Neural cell (in vitro differentiated cells): ENCODE data around the gene DCN.

Experiments
- CTCF ChIP-seq: fragments of 450-650 bp; IDR thresholded peaks from 2 replicates; pipeline ENCODE4 v1.5.1; 2014; ENCODE audit warnings: antibody characterized with exemption, mild to moderate bottlenecking, moderate library complexity; ENCODE audit not compliant: poor library complexity, severe bottlenecking
- POLR2AphosphoS5 ChIP-seq: IDR thresholded peaks from 2 replicates; pipeline ENCODE4 v1.6.1; 2012
- TAF1 ChIP-seq: IDR thresholded peaks from 2 replicates; pipeline ENCODE4 v1.6.1; 2012; ENCODE audit warnings: low read depth

GRCh38 chr12:91224401-91224800 is 41.8 kb upstream of the DCN start:
- no peak for TF ChIP-seq CTCF
- no peak for TF ChIP-seq TAF1
- TF ChIP-seq POLR2AphosphoS5: no peak
